Upper lobe of left lung (tissue), 6 donors: ENCODE measurements around the gene NUP210. TPM values are rescaled to one million over a fixed set of nuclear protein-coding genes. Genes with fewer than 3 reads are reported as not detected.

Experiments used
- ATAC-seq, 2 donors: fragments of 200-7000 bp; cut with Tn5 transposase; one replicate each; pipeline ENCODE4 v1.9.1; 2022; ENCODE audit warnings: mild to moderate bottlenecking in 2 of 2, moderate library complexity in 2 of 2; ENCODE audit not compliant: low FRiP score in 2 of 2
- DNase-seq, 2 donors: peaks; one replicate each; pipeline ENCODE4 v3.0.0-alpha.2; 2019 to 2020
- H3K27ac ChIP-seq, 4 donors: fragments of 200-600 bp; sonication (generic); one replicate each; pipeline ENCODE4 v1.5.1; 2016 to 2019
- H3K27me3 ChIP-seq, 4 donors: fragments of 200-600 bp; sonication (generic); one replicate each; pipeline ENCODE4 v1.5.1; 2017 to 2019
- H3K36me3 ChIP-seq, 4 donors: fragments of 200-600 bp; sonication (generic); one replicate each; pipeline ENCODE4 v1.5.1; 2016 to 2019
- H3K4me1 ChIP-seq, 4 donors: fragments of 200-600 bp; sonication (generic); one replicate each; pipeline ENCODE4 v1.5.1; 2018 to 2019
- H3K4me3 ChIP-seq, 4 donors: fragments of 200-600 bp; sonication (generic); one replicate each; pipeline ENCODE4 v1.5.1; 2017 to 2019; ENCODE audit warnings: mild to moderate bottlenecking in 2 of 4, moderate library complexity in 1 of 4
- H3K9me3 ChIP-seq, 4 donors: fragments of 200-600 bp; sonication (generic); one replicate each; pipeline ENCODE4 v1.5.1; 2018 to 2019
- EP300 ChIP-seq, 4 donors: sonication (generic); formaldehyde crosslinking; IDR thresholded peaks; one replicate each; pipeline ENCODE4 v1.5.1; 2017; ENCODE audit warnings: antibody characterized with exemption in 4 of 4, control low read depth in 2 of 4
- POLR2A ChIP-seq, 4 donors: fragments of 450-650 bp; IDR thresholded peaks; one replicate each; pipeline ENCODE4 v1.5.1; 2016 to 2017; ENCODE audit warnings: antibody characterized with exemption in 4 of 4, mild to moderate bottlenecking in 2 of 4
- POLR2AphosphoS5 ChIP-seq, 2 donors: sonication (generic); formaldehyde crosslinking; IDR thresholded peaks; one replicate each; pipeline ENCODE4 v1.5.1; 2017; ENCODE audit warnings: antibody characterized with exemption in 2 of 2
- WGBS, 2 donors: methylation state at CpG; one replicate each; pipeline ENCODE4 v1.1.5; 2017 to 2018; 5-methylcytosine and 5-hydroxymethylcytosine counted together
- total RNA-seq, 6 donors: library from RNA; depleted of rRNA in 4 of 6; stranded (reverse); fragments of >200 nt in 4 of 6; gene quantifications; one replicate each; pipeline versions ENCODE4 v1.1.0 to v1.2.1, GENCODE V29; 2016 to 2021
- TF ChIP-seq, protein P1 (sequence below), 6 experiments: fragments of 450-650 bp in 4 of 6; fragments of 200-600 bp in 2 of 6; sonication (generic) in 2 of 6; IDR thresholded peaks; one replicate each; pipeline ENCODE4 v1.5.1; 2016 to 2019; ENCODE audit warnings: antibody characterized with exemption in 6 of 6
- donor health status: DM: no; HTN: no; CAD: no; lungs with moderate emphysema.
- donor health status: DM: no; HTN: yes; CAD: no; lungs with severe emphysema.

NUP210 gene
- total RNA-seq, 6 donors from 2014 or later = 14.6 to 23.0 (median 20.8) TPM

DNA sequence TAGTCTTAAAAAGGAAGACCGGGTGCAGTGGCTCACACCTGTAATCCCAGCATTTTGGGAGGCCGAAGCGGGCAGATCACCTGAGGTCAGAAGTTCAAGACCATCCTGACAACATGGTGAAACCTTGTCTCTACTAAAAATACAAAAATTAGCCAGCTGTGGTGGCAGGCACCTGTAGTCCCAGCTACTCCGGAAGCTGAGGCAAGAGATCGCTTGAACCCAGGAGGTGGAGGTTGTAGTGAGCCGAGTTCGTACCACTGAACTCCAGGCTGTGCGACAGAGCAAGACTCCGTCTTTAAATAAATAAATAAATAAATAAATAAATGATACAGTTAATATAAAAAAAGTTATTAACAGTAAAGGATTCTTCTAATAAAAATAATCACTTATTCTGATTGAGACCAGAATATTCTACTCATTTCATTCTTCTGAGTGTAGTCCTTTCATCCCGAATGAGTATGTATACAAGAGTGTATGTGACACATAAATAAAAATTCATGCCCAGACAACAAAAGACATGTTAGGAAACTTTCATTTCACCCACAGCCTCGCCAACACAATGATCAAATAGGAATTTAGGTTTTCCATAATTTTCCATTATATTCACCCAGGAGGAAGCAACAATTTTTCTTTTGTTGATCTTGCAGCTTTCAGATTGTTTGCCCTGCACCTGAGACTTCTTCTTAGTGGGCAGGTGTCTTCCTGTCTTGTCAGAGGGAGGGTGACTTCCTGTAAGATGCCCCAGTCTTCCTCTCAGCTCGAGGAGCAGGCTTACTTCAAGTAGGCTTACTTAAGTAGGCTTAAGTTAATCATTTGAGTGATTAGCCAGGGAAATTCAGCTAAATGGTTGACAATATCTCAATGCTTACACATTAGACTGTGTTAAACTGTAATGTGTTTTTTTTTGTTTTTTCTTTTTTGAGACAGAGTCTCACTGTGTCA, 7.8 kb upstream of the NUP210 start:
- 84 to 89% methylated on average over 12 of the region's 12 CpGs for WGBS, 2 donors

DNA sequence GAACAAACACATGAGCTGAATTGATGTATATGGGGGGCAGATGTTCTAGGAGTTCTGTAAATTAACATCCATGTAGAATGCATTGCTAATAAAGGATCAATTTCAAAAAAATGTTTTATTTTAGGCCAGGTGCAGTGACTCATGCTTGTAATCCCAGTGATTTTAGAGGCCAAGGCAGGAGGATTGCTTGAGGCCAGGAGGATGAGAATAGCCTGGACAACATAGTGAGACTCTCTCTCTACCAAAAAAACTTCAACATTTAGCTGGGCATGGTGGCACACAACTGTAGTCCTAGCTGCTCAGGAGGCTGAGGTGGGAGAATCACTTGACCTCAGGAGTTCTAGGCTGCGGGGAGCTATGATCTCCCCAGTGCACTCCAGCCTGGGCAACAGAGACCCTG, 6.5 kb upstream of the NUP210 start:
- Histone ChIP-seq H3K27ac (no peak overlapping the region), H3K9me3 (no peaks in the 10 kb centered on the region), H3K4me3 (no peak overlapping the region), H3K27me3 (no peaks in the 10 kb centered on the region), H3K4me1 (no peaks in the 10 kb centered on the region), H3K36me3 (no peaks in the 10 kb centered on the region)
- DNase-seq = no peak
- 90 to 100% methylated on average over 1 of the region's 1 CpG for WGBS, 2 donors
- ATAC-seq = no peak
- TF ChIP-seq EP300 (IDR thresholded peaks at IDR 0.05) (no peak), POLR2AphosphoS5 (IDR thresholded peaks at IDR 0.05) (no peak), POLR2A (IDR thresholded peaks at IDR 0.05) (no peak)
- TF ChIP-seq, protein P1, sequence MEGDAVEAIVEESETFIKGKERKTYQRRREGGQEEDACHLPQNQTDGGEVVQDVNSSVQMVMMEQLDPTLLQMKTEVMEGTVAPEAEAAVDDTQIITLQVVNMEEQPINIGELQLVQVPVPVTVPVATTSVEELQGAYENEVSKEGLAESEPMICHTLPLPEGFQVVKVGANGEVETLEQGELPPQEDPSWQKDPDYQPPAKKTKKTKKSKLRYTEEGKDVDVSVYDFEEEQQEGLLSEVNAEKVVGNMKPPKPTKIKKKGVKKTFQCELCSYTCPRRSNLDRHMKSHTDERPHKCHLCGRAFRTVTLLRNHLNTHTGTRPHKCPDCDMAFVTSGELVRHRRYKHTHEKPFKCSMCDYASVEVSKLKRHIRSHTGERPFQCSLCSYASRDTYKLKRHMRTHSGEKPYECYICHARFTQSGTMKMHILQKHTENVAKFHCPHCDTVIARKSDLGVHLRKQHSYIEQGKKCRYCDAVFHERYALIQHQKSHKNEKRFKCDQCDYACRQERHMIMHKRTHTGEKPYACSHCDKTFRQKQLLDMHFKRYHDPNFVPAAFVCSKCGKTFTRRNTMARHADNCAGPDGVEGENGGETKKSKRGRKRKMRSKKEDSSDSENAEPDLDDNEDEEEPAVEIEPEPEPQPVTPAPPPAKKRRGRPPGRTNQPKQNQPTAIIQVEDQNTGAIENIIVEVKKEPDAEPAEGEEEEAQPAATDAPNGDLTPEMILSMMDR (IDR thresholded peaks at IDR 0.05) = no peak

More for the DNA sequence above, 7.8 kb upstream of the NUP210 start:
- ATAC-seq (no peak), DNase-seq (no peak)
- H3K4me1 ChIP-seq = no peaks in the 10 kb centered on the region
- H3K36me3 ChIP-seq = no peaks in the 10 kb centered on the region
- no peaks in the 10 kb centered on the region for H3K9me3 ChIP-seq
- TF ChIP-seq POLR2AphosphoS5 (IDR thresholded peaks at IDR 0.05) (no peak), EP300 (IDR thresholded peaks at IDR 0.05) (no peak), POLR2A (IDR thresholded peaks at IDR 0.05) (no peak)
- TF ChIP-seq, protein P1 (IDR thresholded peaks at IDR 0.05) = no peak
- no peaks in the 10 kb centered on the region for H3K27me3 ChIP-seq
- H3K27ac ChIP-seq = no peak overlapping the region
- no peak overlapping the region for H3K4me3 ChIP-seq

DNA sequence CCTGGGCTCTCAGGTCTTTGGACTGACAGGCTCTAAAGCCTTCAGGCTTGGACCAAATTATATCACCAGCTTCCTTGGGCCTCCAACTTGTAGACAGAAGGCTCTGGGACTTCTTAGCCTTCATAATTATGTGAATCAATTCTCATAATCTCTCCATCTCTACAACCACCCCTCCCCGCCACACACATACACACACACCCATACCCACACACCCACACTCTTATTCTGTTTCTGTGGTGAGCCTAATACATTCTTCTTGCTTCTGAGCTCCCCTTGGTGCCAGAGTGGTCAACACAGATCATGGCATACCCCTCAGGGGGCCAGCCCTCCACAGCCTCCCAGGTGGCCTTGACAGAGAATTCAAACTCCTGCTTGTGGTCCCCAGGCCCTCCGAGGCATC, 5.6 kb upstream of the NUP210 start:
- Histone ChIP-seq H3K36me3 (no peaks in the 10 kb centered on the region), H3K9me3 (no peaks in the 10 kb centered on the region), H3K27ac (no peak overlapping the region), H3K4me3 (no peak overlapping the region), H3K27me3 (no peaks in the 10 kb centered on the region), H3K4me1 (peaks cover 4 to 9% (median 6%) of the 10 kb centered on the region in 4 donors)
- 93 to 94% methylated on average over 2 of the region's 2 CpGs for WGBS, 2 donors
- ATAC-seq (no peak), DNase-seq (no peak)
- no peak for TF ChIP-seq POLR2A (IDR thresholded peaks at IDR 0.05)
- TF ChIP-seq, protein P1 (IDR thresholded peaks at IDR 0.05) = no peak

DNA sequence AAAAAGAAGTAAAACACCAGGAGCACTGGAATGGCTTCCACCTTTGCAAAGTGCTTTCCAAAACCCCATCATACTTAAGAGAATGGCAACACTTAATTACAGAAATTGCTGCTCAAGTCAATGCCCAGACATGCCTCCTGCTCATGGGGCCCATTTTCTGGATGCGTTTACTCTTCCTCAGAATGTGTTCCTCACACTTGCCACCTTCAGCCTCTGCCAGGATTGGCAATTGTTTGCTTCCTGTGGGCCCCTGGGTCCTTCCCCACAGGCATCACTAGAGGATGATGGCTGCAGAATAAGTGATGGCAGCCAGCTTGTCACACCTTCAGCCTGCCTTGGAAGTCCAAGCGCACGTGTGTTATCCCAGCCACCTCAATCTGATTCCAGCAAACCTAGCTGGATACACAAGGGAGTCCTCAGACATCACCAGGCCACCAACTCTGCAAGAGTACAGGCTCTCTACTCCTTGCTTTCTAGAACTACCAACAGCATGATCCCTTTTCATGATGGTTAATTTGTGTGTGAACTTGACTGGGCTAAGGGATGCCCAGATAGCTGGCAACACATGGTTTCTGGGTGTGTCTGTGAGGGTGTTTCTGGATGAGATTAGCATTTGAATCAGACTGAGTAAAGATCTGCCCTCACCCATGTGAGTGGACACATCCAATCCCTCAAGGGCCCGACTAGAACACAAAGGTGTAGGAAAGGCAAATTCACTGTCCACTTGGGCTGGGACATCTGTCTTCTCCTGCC, 4.9 kb upstream of the NUP210 start:
- ATAC-seq (no peak), DNase-seq (no peak)
- TF ChIP-seq, protein P1 (IDR thresholded peaks at IDR 0.05) = no peak
- TF ChIP-seq EP300 (IDR thresholded peaks at IDR 0.05) (no peak), POLR2A (IDR thresholded peaks at IDR 0.05) (no peak), POLR2AphosphoS5 (IDR thresholded peaks at IDR 0.05) (no peak)
- H3K4me3 ChIP-seq = no peak overlapping the region
- H3K27ac ChIP-seq = no peak overlapping the region
- 90 to 97% methylated on average over 2 to 4 of the region's 4 CpGs for WGBS, 2 donors
- H3K9me3 ChIP-seq = no peaks in the 10 kb centered on the region
- H3K27me3 ChIP-seq = no peaks in the 10 kb centered on the region
- no peaks in the 10 kb centered on the region for H3K36me3 ChIP-seq
- H3K4me1 ChIP-seq = peaks cover 10 to 14% (median 10%) of the 10 kb centered on the region in 4 donors
